Measurements from ENCODE around the gene ZSCAN21. TPM values are rescaled to one million over a fixed set of nuclear protein-coding genes. Genes with fewer than 3 reads are reported as not detected.

The ZSCAN21 gene
- total RNA-seq, 1 donor from 2014 or later, result 5.4 TPM

DNA sequence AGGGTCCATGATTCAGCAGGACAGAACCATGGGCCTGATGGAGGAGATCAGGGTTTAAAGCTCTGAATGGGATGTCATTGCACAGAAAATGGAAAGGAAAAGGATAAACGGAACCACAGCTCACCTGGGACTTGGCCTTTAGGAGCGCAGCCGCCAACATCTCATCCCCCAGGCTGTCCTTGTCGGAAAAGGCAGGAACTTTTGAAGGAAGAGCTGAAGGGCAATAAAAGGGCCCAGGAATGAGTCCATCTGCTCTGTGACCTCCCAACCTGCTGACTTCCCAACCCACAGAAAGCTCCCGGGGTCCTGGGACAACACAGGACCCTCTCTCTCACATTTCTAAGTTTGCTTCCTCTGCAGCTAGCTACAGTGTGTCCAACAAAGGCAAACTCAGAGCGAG lies 25.8 kb downstream of the ZSCAN21 start:
- no peak for DNase-seq (ENCODE audit: low read depth in 2 of 2)

DNA sequence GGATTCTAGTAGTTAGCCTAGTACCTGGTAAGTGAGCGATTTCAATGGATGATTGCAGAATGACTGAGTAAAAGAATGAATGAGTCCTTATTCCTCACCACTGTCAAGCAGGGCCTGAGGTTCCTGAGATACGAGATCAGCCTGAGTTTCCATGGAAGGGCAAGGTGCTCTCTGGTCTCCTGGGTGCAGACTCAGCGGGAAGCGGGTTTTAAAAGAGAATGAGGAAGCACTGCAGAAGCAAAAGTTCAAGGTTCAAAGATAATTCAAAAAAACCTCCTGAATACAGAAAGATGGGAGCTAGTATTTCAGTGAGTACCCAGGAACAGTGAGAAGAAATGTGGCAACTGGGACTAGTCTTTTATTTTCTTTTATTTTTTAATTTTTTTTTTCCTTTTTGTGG lies 27.6 kb downstream of the ZSCAN21 start:
- no peak for DNase-seq (ENCODE audit: low read depth in 2 of 2)

- no peak for DNase-seq (ENCODE audit: low read depth in 2 of 2)
Observed at GRCh38 chr7:100079024-100079560, 29.5 kb downstream of the ZSCAN21 start.

- DNase-seq (ENCODE audit: low read depth in 2 of 2), result peak in 1 of 2 donors; percentile 34
Observed at GRCh38 chr7:100080907-100081534, 31.4 kb downstream of the ZSCAN21 start.

DNA sequence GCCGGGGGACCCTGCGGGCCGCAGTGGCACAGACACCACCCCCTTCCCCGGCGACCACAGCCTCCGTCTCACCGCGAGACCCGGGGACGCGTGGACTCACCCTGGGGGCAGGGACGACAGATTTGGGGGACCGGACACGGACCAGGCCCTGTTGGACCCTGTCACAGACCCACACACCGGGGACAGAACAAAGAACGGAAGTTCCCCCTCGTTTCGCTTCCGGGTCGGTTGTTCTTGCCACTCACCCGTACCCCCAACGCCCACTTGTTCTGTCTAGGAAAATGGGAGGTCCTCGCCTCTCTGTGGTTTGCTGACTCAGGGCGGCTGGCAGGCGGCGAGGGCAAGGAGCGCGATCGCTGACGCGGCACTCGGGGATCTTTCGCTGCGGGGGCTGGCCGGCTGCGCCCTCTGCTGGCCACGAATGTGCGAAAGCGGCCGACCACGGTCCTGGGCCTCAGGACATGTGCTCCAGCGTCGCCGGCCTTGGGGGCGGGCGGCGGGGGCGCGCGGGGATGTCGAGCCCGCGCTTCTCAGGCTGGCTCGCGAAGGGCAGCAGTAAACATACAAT lies 32.0 kb downstream of the ZSCAN21 start, which contains the start of gene ZNF3:
Gene ZNF3 (minus strand): TSS at position 189 of the 568 bp plus-strand sequence. CDS start 4,366 bp downstream, outside the sequence.
- DNase-seq (ENCODE audit: low read depth in 2 of 2), result peak; percentile 97 to 99

DNA sequence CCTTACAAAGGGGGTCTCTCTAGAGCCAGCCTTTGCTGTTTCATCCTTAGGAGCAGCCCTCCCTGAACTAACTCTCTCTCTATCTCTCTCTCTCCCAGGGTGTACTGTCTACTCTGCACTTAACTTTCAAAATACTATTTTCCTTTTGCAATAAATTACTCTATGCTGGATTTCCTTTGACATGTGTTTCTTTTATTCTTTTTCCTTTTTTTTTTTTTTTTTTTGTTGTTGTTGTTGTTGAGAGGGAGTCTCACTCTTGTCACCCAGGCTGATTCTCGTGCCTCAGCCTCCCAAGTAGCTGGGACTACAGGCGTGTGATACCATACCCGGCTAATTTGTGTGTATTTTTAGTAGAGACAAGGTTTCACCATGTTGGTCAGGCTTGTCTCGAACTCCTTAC lies 33.4 kb downstream of the ZSCAN21 start:
- DNase-seq (ENCODE audit: low read depth in 2 of 2), result no peak

DNA sequence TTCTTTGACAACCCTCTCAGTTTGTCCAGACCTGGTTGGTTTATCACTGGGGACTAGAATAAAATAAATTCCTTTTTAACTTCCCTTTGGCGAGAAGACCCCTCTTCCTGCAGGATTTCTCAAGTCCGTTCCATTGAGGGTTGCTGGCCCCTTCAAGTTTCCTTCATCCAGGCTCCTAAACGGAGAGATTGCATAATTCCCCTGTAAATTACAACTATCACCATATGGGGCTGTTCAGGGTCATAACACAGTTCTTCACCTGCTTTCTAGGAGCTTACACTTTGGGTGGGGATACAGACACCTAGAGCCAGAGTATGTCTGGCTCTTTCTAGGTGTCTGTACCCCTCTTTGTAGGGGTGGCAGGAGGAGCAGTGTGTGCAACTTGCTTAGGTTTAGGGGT lies 35.9 kb downstream of the ZSCAN21 start:
- no peak for DNase-seq (ENCODE audit: low read depth in 2 of 2)

GRCh38 chr7:100087055-100087750 lies 37.6 kb downstream of the ZSCAN21 start:
- peak; percentile 94 to 98 for DNase-seq (ENCODE audit: low read depth in 2 of 2)

GRCh38 chr7:100088095-100088620 lies 38.6 kb downstream of the ZSCAN21 start:
- DNase-seq (ENCODE audit: low read depth in 2 of 2), result no peak

DNA sequence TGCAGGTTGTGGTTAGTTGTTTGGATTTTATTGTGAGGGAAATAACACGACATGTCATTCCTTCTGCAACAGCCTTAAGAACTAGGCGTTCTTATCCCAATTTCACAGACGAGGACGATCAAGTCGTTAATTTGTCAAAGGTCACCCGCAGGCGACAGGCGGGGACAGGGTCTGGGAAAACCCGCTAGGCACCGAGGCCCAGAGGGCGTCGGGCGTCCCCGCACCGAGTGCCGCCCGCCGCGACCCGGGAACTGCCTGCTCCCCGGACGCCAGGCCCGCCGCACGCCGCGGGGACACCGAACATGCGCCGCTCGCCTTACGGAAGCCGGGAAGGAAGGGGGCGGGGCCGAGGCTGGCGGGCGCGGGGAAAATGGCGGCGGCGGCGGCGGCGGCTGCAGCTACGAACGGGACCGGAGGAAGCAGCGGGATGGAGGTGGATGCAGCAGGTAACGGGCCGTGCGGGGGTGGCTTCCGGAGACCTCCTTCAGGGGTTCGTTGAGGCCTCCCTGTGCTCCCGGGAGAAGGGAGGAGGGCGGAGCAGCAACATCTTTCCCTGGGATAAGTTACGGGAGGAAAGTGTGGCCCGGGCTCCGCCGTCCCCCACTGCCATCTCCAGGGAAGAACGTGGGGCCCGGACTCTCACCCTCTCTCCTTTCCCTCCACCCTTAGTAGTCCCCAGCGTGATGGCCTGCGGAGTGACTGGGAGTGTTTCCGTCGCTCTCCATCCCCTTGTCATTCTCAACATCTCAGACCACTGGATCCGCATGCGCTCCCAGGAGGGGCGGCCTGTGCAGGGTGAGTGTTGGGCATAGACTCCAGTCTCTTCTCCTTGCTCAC lies 39.3 kb downstream of the ZSCAN21 start, which contains the start of gene COPS6:
Gene COPS6 (plus strand): TSS at position 349 of the 837 bp plus-strand sequence. CDS start 22 bp downstream, at position 371.
- peak in 1 of 2 donors; percentile 66 for DNase-seq (ENCODE audit: low read depth in 2 of 2)

DNA sequence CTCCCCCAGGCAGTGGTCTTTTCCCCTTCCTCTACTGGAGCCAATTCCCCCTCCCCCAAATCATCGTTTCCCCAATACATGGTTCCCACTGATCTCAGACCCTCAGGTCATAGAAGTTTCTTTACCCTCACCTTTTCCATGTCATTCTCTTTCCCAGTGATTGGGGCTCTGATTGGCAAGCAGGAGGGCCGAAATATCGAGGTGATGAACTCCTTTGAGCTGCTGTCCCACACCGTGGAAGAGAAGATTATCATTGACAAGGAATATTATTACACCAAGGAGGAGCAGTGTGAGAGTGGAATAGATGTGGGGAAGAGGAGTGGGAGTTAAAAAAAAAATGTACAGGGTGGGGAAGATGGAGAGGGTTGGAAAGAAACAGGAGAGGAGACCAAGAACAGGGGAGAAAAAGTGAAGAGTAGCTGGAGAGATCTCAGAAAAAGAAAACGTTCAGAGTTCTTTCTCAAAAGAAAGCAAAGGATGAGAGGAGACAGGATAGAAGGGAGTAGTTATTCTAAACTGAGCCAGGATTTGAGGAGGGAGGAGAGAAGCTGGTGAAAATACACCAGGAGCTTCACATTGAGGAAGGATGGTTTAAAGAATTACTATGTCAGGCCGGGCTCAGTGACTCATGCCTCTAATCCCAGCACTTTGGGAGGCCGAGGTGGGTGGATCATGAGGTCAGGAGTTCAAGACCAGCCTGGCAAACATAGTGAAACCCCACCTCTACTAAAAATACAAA lies 40.1 kb downstream of the ZSCAN21 start:
- DNase-seq (ENCODE audit: low read depth in 2 of 2), result no peak

DNA sequence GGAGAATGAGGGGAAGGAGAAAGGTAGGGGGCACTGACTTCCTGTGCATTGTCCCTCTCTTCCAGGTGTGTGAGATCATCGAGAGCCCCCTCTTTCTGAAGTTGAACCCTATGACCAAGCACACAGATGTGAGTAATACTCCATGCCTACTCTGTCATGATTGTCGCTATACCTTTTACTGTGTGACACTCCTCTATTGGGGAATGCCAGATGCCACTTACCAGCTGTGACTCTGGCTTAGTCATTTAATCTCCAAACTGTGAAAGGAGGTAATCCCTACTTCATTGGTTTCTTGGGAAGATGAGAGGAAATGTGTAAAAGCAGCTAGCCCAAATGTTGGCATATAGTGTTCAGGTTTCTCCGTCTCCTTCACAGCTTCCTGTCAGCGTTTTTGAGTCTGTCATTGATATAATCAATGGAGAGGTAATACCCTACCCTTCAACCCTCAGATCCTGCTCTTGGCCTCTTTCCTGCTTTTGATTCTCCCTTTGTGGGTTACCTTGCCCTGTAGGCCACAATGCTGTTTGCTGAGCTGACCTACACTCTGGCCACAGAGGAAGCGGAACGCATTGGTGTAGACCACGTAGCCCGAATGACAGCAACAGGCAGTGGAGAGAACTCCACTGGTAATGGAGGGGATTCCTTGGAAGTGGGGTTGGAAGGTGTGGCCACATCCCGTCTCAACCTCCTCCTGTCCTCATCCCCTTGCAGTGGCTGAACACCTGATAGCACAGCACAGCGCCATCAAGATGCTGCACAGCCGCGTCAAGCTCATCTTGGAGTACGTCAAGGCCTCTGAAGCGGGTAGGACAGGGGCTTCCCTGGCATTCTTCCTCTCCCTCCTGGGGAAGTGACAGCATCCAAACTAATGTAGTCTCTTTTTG lies 41.2 kb downstream of the ZSCAN21 start:
- no peak for DNase-seq (ENCODE audit: low read depth in 2 of 2)

DNA sequence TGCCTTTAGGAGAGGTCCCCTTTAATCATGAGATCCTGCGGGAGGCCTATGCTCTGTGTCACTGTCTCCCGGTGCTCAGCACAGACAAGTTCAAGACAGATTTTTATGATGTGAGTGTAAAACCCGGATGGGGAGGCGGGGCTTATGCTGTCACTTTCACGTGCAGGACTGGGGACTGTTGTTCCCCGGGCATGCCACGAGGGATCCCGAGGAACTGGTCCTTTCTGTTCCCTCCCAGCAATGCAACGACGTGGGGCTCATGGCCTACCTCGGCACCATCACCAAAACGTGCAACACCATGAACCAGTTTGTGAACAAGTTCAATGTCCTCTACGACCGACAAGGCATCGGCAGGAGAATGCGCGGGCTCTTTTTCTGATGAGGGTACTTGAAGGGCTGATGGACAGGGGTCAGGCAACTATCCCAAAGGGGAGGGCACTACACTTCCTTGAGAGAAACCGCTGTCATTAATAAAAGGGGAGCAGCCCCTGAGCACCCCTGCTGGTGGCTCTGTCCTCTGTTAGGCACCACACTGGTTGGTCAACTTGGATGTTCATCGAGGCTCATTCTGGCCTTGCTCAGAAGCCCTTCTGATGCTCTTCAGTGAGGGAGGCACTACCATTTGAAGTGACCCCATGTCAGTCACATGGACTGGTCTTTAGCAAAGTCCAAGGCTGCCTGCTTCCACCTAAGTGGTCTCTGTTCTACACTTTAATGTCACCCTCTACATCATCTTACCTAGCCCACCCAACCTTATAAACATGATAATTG lies 42.0 kb downstream of the ZSCAN21 start:
- DNase-seq (ENCODE audit: low read depth in 2 of 2), result no peak

DNA sequence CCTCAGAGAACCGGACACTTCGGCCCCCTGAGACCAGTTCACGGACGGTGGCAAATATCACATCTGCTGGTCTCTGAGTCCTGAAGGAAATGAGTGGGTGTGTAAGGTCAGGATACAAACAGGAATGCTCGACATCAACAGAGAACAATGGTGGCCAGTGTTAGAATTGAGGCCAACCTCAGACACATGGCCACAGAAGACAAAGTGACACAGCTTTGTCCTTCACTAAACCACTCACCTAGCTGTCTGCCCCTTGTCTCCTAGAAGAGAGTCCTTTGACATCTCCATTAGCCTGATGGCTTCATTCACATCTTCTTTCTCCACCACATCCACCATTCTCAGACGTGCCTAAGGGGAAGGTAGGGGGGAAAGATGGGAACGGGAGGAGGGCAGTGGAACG lies 43.5 kb downstream of the ZSCAN21 start:
- peak in 1 of 2 donors; percentile 56 for DNase-seq (ENCODE audit: low read depth in 2 of 2)

DNA sequence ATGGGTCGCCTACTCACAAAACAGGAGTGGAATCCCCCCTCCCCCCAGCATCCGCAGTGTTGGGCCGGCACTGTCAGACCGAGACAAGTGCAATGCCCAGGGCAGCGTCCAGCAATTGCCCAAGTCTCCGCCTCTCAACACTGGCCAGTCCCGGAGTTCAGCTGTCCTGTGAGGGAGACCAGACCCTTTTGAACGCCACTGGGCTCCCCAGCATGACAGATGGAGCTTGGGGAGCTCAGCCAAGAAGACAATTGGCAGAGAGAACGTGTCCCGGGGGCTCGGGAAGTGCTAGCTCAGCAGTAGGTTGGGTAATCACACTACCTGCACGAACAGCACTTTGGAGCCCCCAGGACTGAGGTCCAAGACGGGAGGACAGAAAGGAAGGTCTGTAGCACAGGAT lies 43.9 kb downstream of the ZSCAN21 start:
- no peak for DNase-seq (ENCODE audit: low read depth in 2 of 2)

GRCh38 chr7:100093925-100094486 lies 44.4 kb downstream of the ZSCAN21 start:
- DNase-seq (ENCODE audit: low read depth in 2 of 2), result no peak

- DNase-seq (ENCODE audit: low read depth in 2 of 2), result no peak
Observed at GRCh38 chr7:100095289-100095688, 45.7 kb downstream of the ZSCAN21 start.

DNA sequence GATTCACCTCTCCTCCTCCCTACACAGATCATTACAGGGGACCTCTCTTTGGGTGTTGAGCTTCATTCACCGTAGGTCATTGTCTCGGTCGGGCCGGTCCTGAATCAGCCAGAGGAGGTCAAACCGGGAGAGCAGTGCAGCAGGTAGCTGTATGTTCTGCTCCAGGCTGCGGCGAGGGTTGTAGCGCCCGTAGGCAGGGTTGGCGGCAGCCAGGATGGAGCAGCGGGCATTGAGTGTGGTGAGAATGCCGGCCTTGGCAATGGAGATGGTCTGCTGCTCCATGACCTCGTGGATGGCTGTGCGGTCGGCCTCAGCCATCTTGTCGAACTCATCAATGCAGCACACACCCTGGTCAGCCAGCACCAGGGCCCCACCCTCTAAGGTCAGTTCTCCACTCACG lies 46.1 kb downstream of the ZSCAN21 start:
- no peak for DNase-seq (ENCODE audit: low read depth in 2 of 2)

Data from dermis microvascular lymphatic vessel endothelial cell (primary cell).